ENCODE results near the gene NKX2-3. TPM values are rescaled to one million over a fixed set of nuclear protein-coding genes. Genes with fewer than 3 reads are reported as not detected.

Gene NKX2-3
- total and polyA plus RNA-seq, 2 of the 8 experiments (the other 6 are each of a cell fraction or from before 2014, with no cell fraction given), result not detected

- H3K4me2 ChIP-seq (ENCODE audit: insufficient read depth in 1 of 2, low read depth in 2 of 2, low read length in 2 of 2), result no peak overlapping the region
- no peak overlapping the region for H3K4me3 ChIP-seq (ENCODE audit: extremely low read depth in 1 of 4, insufficient read depth in 2 of 4, low read depth in 3 of 4, low read length in 4 of 4)
- no peak overlapping the region for H2BK12ac ChIP-seq (ENCODE audit: low read depth, low read length)
- peak overlapping the region; percentile 86; the same call in 1 of the 2 replicates for H2AFZ ChIP-seq (ENCODE audit: low read length)
- TF ChIP-seq HDAC6 (IDR thresholded peaks at IDR 0.05; ENCODE audit: low read depth, low read length), result no peak
- TF ChIP-seq PHF8 (conservative IDR thresholded peaks at IDR 0.05; ENCODE audit: low read depth, low read length), result no peak
- no peak for TF ChIP-seq KDM5A (IDR thresholded peaks at IDR 0.05; ENCODE audit: low read length)
- TF ChIP-seq E2F6 (IDR thresholded peaks at IDR 0.05), result no peak; the same call in 1 of the 2 replicates
- TF ChIP-seq BRCA1 (IDR thresholded peaks at IDR 0.05; ENCODE audit: low read depth, low read length), result no peak
- no peak for TF ChIP-seq ASH2L (IDR thresholded peaks at IDR 0.05; ENCODE audit: low read length)
- no peak for TF ChIP-seq SAP30 (IDR thresholded peaks at IDR 0.05; ENCODE audit: insufficient read depth, insufficient replicate concordance, low read length)
- no peak for TF ChIP-seq CTBP2 (IDR thresholded peaks at IDR 0.05; ENCODE audit: borderline replicate concordance, insufficient read depth, insufficient read length, low read length)
- TF ChIP-seq RFX5 (IDR thresholded peaks at IDR 0.05; ENCODE audit: borderline replicate concordance, low read depth, low read length), result no peak
- TF ChIP-seq USF2 (IDR thresholded peaks at IDR 0.05; ENCODE audit: low read length), result no peak
- TF ChIP-seq NRF1 (IDR thresholded peaks at IDR 0.05; ENCODE audit: low read depth, low read length), result no peak
- TF ChIP-seq TAF7 (optimal IDR thresholded peaks at IDR 0.05; ENCODE audit: borderline replicate concordance, low read depth, low read length), result no peak
- TF ChIP-seq POU5F1 (IDR thresholded peaks at IDR 0.05; ENCODE audit: low read depth, low read length), result no peak
- no peak overlapping the region for H3K23ac ChIP-seq (ENCODE audit: insufficient read length)
- no peaks in the 10 kb centered on the region for H3K9me3 ChIP-seq (ENCODE audit: insufficient read depth in 2 of 2, low read depth in 1 of 2, low read length in 1 of 2)
- ChIA-PET POLR2A (ENCODE audit: partially characterized antibody) (no interaction called here), CTCF (ENCODE audit: partially characterized antibody) (interaction anchor here (0.7 to 1.1 kb wide), 3 partner anchors 10 to 1326 kb away, joined by 3 to 5 read pairs (median 4); no protein-coding TSS in a partner anchor)
- no peak overlapping the region for H2BK20ac ChIP-seq (ENCODE audit: low read length)
- no peaks in the 10 kb centered on the region for H3K79me1 ChIP-seq (ENCODE audit: low read depth, low read length)
- no peaks in the 10 kb centered on the region for H3K79me2 ChIP-seq (ENCODE audit: control insufficient read depth in 1 of 2, insufficient read depth in 2 of 2, low read length in 2 of 2)
- FAIRE-seq (no peak), DNase-seq (ENCODE audit: low read depth in 1 of 2, low spot score in 2 of 2) (no peak)
- no peaks in the 10 kb centered on the region; the same call in 1 of the 2 replicates for H3K23me2 ChIP-seq (ENCODE audit: low read depth, low read length)
- H4K8ac ChIP-seq (ENCODE audit: extremely low read depth, insufficient read depth, low read length), result no peak overlapping the region
- no peak overlapping the region for H2BK15ac ChIP-seq (ENCODE audit: low read length)
- no peak overlapping the region for H3K56ac ChIP-seq (replicated peaks; ENCODE audit: insufficient read length, low read depth, low read length)
- no peak overlapping the region for H3K27ac ChIP-seq (ENCODE audit: low read depth, low read length)
- H3K18ac ChIP-seq (ENCODE audit: extremely low read depth, low read length), result no peak overlapping the region; the same call in 1 of the 2 replicates
- no peak overlapping the region for H3K4ac ChIP-seq (replicated peaks; ENCODE audit: insufficient read length, low read depth, low read length)
- peaks cover 2 to 7% (median 3%) of the 10 kb centered on the region in 4 experiments; a peak in 3 of 7 replicates for H3K4me1 ChIP-seq (replicated peaks in 1 of 4; ENCODE audit: control insufficient read depth in 3 of 4, insufficient read depth in 4 of 4, low read length in 3 of 4)
- no peak overlapping the region for H2AK5ac ChIP-seq (ENCODE audit: low read depth, low read length)
- H2BK120ac ChIP-seq (replicated peaks; ENCODE audit: low read depth, low read length), result no peak overlapping the region
- H3K14ac ChIP-seq (ENCODE audit: insufficient read length), result no peak overlapping the region
- H4K91ac ChIP-seq (replicated peaks; ENCODE audit: insufficient read length, low read length), result no peak overlapping the region
- no peak overlapping the region for H2BK5ac ChIP-seq (ENCODE audit: low read depth, low read length)
- no peaks in the 10 kb centered on the region for H3K27me3 ChIP-seq (replicated peaks in 1 of 4; ENCODE audit: control insufficient read depth in 3 of 4, extremely low read depth in 1 of 4, insufficient read depth in 3 of 4, low read length in 3 of 4)
- no peaks in the 10 kb centered on the region for H4K20me1 ChIP-seq (replicated peaks in 1 of 2; ENCODE audit: control insufficient read depth in 1 of 2, insufficient read depth in 2 of 2, low read length in 2 of 2)
- H3K36me3 ChIP-seq (ENCODE audit: control insufficient read depth in 2 of 4, insufficient read depth in 4 of 4, low read length in 3 of 4), result no peaks in the 10 kb centered on the region
- no peak overlapping the region for H3K9ac ChIP-seq (replicated peaks in 1 of 4; ENCODE audit: extremely low read depth in 1 of 4, low read depth in 3 of 4, low read length in 3 of 4)
- H4K5ac ChIP-seq (ENCODE audit: insufficient read length, low read depth, low read length), result no peak overlapping the region
Observed at GRCh38 chr10:99569961-99570360, 37.2 kb downstream of the NKX2-3 start.
